ENCODE measurements around the gene DDC.
"Not testable (repeated sequence)": the region's sequence is repeated elsewhere in the genome, so short reads cannot be mapped to it uniquely, and the experiment has no call there.

Gene DDC

DNA sequence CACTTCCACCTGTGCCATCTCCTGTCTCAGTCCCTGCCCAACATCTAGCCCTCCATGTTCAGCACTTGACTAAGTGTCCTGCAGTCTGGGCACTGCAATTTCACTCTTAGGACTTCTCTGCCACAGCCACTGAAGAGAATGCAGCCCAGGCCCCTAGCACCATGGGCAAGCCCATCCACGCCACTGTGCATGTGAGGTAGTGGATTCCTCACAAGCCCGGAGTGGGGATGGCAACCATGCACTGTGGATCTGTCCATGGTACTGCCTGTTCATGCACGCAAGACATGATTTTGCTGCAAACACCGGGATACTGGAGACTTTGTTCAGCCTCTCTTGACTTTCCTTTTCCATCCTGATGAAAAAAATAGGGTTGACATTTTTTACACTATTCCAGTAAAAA is 12.3 kb downstream of the DDC start:
- TF ChIP-seq, protein P1, sequence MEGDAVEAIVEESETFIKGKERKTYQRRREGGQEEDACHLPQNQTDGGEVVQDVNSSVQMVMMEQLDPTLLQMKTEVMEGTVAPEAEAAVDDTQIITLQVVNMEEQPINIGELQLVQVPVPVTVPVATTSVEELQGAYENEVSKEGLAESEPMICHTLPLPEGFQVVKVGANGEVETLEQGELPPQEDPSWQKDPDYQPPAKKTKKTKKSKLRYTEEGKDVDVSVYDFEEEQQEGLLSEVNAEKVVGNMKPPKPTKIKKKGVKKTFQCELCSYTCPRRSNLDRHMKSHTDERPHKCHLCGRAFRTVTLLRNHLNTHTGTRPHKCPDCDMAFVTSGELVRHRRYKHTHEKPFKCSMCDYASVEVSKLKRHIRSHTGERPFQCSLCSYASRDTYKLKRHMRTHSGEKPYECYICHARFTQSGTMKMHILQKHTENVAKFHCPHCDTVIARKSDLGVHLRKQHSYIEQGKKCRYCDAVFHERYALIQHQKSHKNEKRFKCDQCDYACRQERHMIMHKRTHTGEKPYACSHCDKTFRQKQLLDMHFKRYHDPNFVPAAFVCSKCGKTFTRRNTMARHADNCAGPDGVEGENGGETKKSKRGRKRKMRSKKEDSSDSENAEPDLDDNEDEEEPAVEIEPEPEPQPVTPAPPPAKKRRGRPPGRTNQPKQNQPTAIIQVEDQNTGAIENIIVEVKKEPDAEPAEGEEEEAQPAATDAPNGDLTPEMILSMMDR (IDR thresholded peaks at IDR 0.05; ENCODE audit: low read depth, low read length) = no peak
- peak; percentile 12 for DNase-seq (ENCODE audit: extremely low read depth, low read depth)

DNA sequence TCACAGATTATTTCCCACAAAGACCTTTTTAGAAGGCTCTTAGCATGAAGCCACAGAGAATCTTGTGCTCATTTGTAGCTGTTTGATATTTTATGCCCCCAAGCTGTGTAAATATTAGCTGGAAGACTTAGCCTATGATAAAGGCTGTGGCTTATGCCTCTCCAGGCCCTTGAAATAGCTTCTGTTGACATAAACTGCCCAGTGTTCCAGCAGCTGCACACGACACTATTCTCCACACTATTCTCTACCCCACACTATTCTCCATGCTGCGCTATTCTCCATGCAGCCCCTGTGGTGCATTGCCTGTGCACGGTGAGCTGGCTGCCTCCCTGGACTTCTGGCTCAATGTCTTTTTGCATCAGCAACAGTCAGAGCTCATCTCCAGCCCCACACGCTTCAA is 13.1 kb downstream of the DDC start:
- DNase-seq (ENCODE audit: extremely low read depth, low read depth) = no peak
- TF ChIP-seq, protein P1 (IDR thresholded peaks at IDR 0.05; ENCODE audit: low read depth, low read length) = no peak

DNA sequence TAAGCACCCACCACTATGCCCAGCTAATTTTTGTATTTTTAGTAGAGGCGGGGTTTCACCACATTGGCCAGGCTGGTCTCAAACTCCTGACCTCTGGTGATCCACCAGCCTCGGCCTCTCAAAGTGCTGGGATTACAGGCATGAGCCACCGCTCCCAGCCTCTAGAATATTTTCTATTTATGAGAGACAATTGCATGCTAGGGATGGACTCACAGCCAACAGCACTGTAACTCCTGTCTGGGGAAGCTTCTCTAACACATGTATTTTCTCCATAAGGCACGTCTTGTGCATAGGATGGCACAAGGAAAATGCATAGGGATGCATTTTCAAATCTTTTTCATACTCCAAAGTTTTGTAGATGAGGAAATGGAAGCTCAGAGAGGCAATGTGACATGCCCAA is 19.6 kb downstream of the DDC start:
- not testable (repeated sequence) for DNase-seq (ENCODE audit: extremely low read depth, low read depth)

- TF ChIP-seq, protein P1 (IDR thresholded peaks at IDR 0.05; ENCODE audit: low read depth, low read length) = no peak
- DNase-seq (ENCODE audit: extremely low read depth, low read depth) = no peak
Measured at GRCh38 chr7:50544992-50545391, 20.2 kb downstream of the DDC start.

DNA sequence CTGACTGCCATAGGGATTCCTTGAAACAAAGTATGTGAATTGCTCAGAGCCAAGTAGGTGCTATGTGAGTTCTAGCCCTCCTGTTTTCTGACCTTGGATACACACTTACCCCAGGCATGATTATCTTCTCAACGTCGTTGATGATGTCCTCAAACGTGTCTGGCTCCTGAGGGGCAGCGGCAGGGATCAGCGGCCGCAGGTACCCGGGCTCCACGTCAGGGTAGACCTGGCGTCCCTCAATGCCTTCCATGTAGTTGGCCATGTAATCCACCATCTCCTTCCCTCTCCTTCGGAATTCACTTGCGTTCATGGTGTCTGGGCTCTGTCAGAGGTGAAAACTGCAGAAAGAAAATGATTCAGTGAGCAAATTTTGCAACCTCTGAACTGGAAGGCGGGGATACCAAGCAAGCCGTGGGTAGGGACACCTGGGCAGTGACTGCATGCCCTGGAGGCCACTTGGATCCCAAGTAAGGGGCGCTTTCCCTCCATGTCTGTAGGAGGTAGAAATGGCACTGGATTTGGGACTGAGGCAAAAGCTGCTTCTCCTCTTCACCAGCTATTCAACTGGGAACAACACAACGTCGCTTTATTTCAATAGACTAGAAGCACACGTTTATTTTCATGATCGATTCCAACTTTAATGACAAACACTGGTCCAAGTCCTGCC is 21.3 kb downstream of the DDC start:
- TF ChIP-seq, protein P1 (IDR thresholded peaks at IDR 0.05; ENCODE audit: low read depth, low read length) = no peak
- DNase-seq (ENCODE audit: extremely low read depth, low read depth) = no peak

DNA sequence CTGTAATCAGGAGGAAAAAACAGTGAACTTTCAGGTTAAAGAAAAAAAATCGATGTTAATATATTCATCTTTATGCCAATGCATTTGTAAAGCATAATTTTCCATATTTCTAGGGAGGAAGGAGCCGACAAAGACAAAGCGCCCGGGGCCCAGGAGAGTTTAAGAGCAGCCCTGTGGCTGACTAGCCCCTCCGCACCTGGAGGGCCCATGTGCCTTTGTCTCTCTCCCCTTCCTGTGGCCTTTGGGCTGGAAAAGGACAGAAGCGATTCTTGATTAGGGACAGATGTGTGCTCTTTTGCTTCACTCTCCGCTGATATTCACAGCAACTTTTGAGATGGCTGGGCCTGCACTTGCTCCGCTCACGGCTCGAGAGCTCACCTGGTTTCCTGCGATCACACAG is 23.1 kb downstream of the DDC start:
- TF ChIP-seq, protein P1 (IDR thresholded peaks at IDR 0.05; ENCODE audit: low read depth, low read length) = no peak
- DNase-seq (ENCODE audit: extremely low read depth, low read depth) = no peak

GRCh38 chr7:50540785-50541579 is 24.2 kb downstream of the DDC start:
- DNase-seq (ENCODE audit: extremely low read depth, low read depth) = no peak
- TF ChIP-seq, protein P1 (IDR thresholded peaks at IDR 0.05; ENCODE audit: low read depth, low read length) = no peak

Measured in AG09319 (cell line).